ENCODE results near the gene ERCC6L2. TPM values are rescaled to one million over a fixed set of nuclear protein-coding genes. Genes with fewer than 3 reads are reported as not detected.

ERCC6L2 gene
- total RNA-seq, 1 experiment from 2014 or later = 39.2 TPM

- ChIA-PET RAD21 (ENCODE audit: low non-redundant PET in 1 of 2, low total read pairs in 2 of 2, uncharacterized antibody in 2 of 2, unreplicated experiment in 2 of 2) (no interaction called here), POLR2A (no interaction called here), CTCF (no interaction called here)
- Histone ChIP-seq H3K4me1 (ENCODE audit: control insufficient read depth in 1 of 2, insufficient read depth in 2 of 2, low read length in 2 of 2) (no peaks in the 10 kb centered on the region), H2AFZ (ENCODE audit: low read depth, low read length, poor library complexity, severe bottlenecking) (no peak overlapping the region), H3K9me3 (ENCODE audit: control insufficient read depth in 1 of 2, insufficient read depth in 1 of 2, low read depth in 1 of 2, low read length in 2 of 2) (no peaks in the 10 kb centered on the region), H3K36me3 (ENCODE audit: control insufficient read depth in 1 of 2, insufficient read depth in 2 of 2, low read length in 2 of 2) (no peaks in the 10 kb centered on the region), H3K4me2 (ENCODE audit: low read length) (no peak overlapping the region), H4K20me1 (ENCODE audit: insufficient read depth) (no peaks in the 10 kb centered on the region), H3K9me2 (ENCODE audit: insufficient read depth) (no peaks in the 10 kb centered on the region), H3K27me3 (ENCODE audit: insufficient read depth, low read length) (no peaks in the 10 kb centered on the region), H3K4me3 (replicated peaks in 1 of 2; ENCODE audit: low read depth in 1 of 2, low read length in 2 of 2) (no peak overlapping the region), H3K79me2 (ENCODE audit: insufficient read depth, low read length) (no peaks in the 10 kb centered on the region), H3K9ac (ENCODE audit: low read length) (no peak overlapping the region), H3K27ac (ENCODE audit: low read depth, low read length) (no peak overlapping the region)
- TF ChIP-seq POLR2AphosphoS5 (IDR thresholded peaks at IDR 0.05; ENCODE audit: low read depth, low read length) (no peak), EGR1 (IDR thresholded peaks at IDR 0.05; ENCODE audit: low read depth) (no peak), MAX (IDR thresholded peaks at IDR 0.05) (no peak), JUND (IDR thresholded peaks at IDR 0.05) (no peak), FOSL1 (IDR thresholded peaks at IDR 0.05; ENCODE audit: low read depth) (no peak), TCF7L2 (IDR thresholded peaks at IDR 0.05; ENCODE audit: borderline replicate concordance, extremely low read depth, insufficient read depth, insufficient read length) (no peak), ZNF274 (IDR thresholded peaks at IDR 0.05; ENCODE audit: low read depth, low read length) (no peak), SP1 (IDR thresholded peaks at IDR 0.05; ENCODE audit: low read depth) (no peak), REST (IDR thresholded peaks at IDR 0.05; ENCODE audit: low read depth) (no peak), CBX3 (IDR thresholded peaks at IDR 0.05; ENCODE audit: low read depth) (no peak), RAD21 (IDR thresholded peaks at IDR 0.05; ENCODE audit: low read depth) (no peak), ZBTB33 (IDR thresholded peaks at IDR 0.05; ENCODE audit: extremely low read depth, insufficient replicate concordance, low read length) (no peak), SRF (IDR thresholded peaks at IDR 0.05; ENCODE audit: low read depth) (no peak), EZH2 (IDR thresholded peaks at IDR 0.05) (no peak), ZFX (IDR thresholded peaks at IDR 0.05) (no peak), EZH2phosphoT487 (IDR thresholded peaks at IDR 0.05; ENCODE audit: borderline replicate concordance) (no peak)
- DNase-seq (ENCODE audit: low read depth, low spot score) (no peak), ATAC-seq (no peak)
- no TSS peak for BruUV-seq (replicated peaks)
- intact Hi-C loops (cut with micrococcal nuclease) = no loop called here
These were observed 117.0 kb downstream of the ERCC6L2 start for GRCh38 chr9:95992536-95992935.
